ENCODE measurements around the gene UHRF1. TPM values are rescaled to one million over a fixed set of nuclear protein-coding genes. Genes with fewer than 3 reads are reported as not detected.
"Not testable (repeated sequence)": the region's sequence is repeated elsewhere in the genome, so short reads cannot be mapped to it uniquely, and the experiment has no call there.

Gene UHRF1
- total RNA-seq, 1 donor from 2014 or later: 223 TPM

GRCh38 chr19:4974880-4975469 lies 65.7 kb downstream of the UHRF1 start:
- Mint-ChIP-seq H3K27ac (ENCODE audit: unreplicated experiment) (no peak overlapping the region), H3K9me3 (no peaks in the 10 kb centered on the region), H3K4me3 (peak overlapping the region; percentile 43), H3K27me3 (ENCODE audit: low read depth) (peaks cover 5% of the 10 kb centered on the region), H3K4me1 (peaks cover 48% of the 10 kb centered on the region), H3K36me3 (ENCODE audit: low read depth) (no peaks in the 10 kb centered on the region)
- no peak for TF ChIP-seq CTCF (conservative IDR thresholded peaks at IDR 0.05)
- no peak for DNase-seq (ENCODE audit: low read depth, low spot score)

- H3K4me3 Mint-ChIP-seq: peak overlapping the region; percentile 43
- H3K4me1 Mint-ChIP-seq: peaks cover 44% of the 10 kb centered on the region
- H3K27ac Mint-ChIP-seq (ENCODE audit: unreplicated experiment); H3K9me3 Mint-ChIP-seq; DNase-seq (ENCODE audit: low read depth, low spot score); H3K36me3 Mint-ChIP-seq (ENCODE audit: low read depth); H3K27me3 Mint-ChIP-seq (ENCODE audit: low read depth): not testable (repeated sequence)
Observed at GRCh38 chr19:4975601-4976000, 66.3 kb downstream of the UHRF1 start.

GRCh38 chr19:4976401-4977298 lies 67.3 kb downstream of the UHRF1 start:
- peak overlapping the region; percentile 74 for H3K4me3 Mint-ChIP-seq
- DNase-seq (ENCODE audit: low read depth, low spot score): no peak

GRCh38 chr19:4977299-4978174 lies 68.2 kb downstream of the UHRF1 start:
- Mint-ChIP-seq H3K27ac (ENCODE audit: unreplicated experiment) (peak overlapping the region; percentile 75), H3K9me3 (no peaks in the 10 kb centered on the region), H3K4me1 (peaks cover 33% of the 10 kb centered on the region), H3K4me3 (peak overlapping the region; percentile 33), H3K27me3 (ENCODE audit: low read depth) (no peaks in the 10 kb centered on the region), H3K36me3 (ENCODE audit: low read depth) (no peaks in the 10 kb centered on the region)
- no peak for TF ChIP-seq CTCF (conservative IDR thresholded peaks at IDR 0.05)
- DNase-seq (ENCODE audit: low read depth, low spot score): no peak

More at GRCh38 chr19:4976401-4977298, 67.3 kb downstream of the UHRF1 start:
- Mint-ChIP-seq H3K27me3 (ENCODE audit: low read depth) (no peaks in the 10 kb centered on the region), H3K27ac (ENCODE audit: unreplicated experiment) (peak overlapping the region; percentile 67), H3K36me3 (ENCODE audit: low read depth) (no peaks in the 10 kb centered on the region), H3K4me1 (peaks cover 36% of the 10 kb centered on the region), H3K9me3 (no peaks in the 10 kb centered on the region)
- peak; percentile 35 for TF ChIP-seq CTCF (conservative IDR thresholded peaks at IDR 0.05)

GRCh38 chr19:4979211-4979807 lies 70.0 kb downstream of the UHRF1 start:
- DNase-seq (ENCODE audit: low read depth, low spot score): no peak
- Mint-ChIP-seq H3K9me3 (no peaks in the 10 kb centered on the region), H3K4me1 (peaks cover 33% of the 10 kb centered on the region), H3K4me3 (no peak overlapping the region), H3K27me3 (ENCODE audit: low read depth) (no peaks in the 10 kb centered on the region), H3K27ac (ENCODE audit: unreplicated experiment) (no peak overlapping the region), H3K36me3 (ENCODE audit: low read depth) (no peaks in the 10 kb centered on the region)
- TF ChIP-seq CTCF (conservative IDR thresholded peaks at IDR 0.05): no peak

All from neural crest cell (in vitro differentiated cells).